Fibroblast of lung (primary cell): ENCODE results near the gene KLHL10.

Experiments used
- CTCF ChIP-seq, 2 donors: IDR thresholded peaks in 1 of 2; conservative IDR thresholded peaks in 1 of 2; 1 replicate in 1 of 2; 2 replicates in 1 of 2; pipeline ENCODE4 v1.5.1; 2011 to 2012; ENCODE audit warnings: low read length in 2 of 2, control low read depth in 1 of 2, inconsistent platforms in 1 of 2, low read depth in 1 of 2, mild to moderate bottlenecking in 1 of 2
- EZH2 ChIP-seq: IDR thresholded peaks from 2 replicates; pipeline ENCODE4 v1.5.1; 2012; ENCODE audit warnings: low read length, control low read depth, mild to moderate bottlenecking; ENCODE audit errors: missing control alignments

GRCh38 chr17:41835800-41836549 is 1.6 kb upstream of the KLHL10 start, which contains the start of gene NT5C3B:
- TF ChIP-seq CTCF (conservative IDR thresholded peaks at IDR 0.05 in 1 of 2, IDR thresholded peaks at IDR 0.05 in 1 of 2; ENCODE audit: low read depth in 1 of 2, low read length in 2 of 2) (no peak), EZH2 (no peak)
